Loucy (cell line): ENCODE results near the gene RAD51B.

ENCODE experiments used
- EZH2phosphoT487 ChIP-seq: fragments of 200-600 bp; IDR thresholded peaks from 2 replicates; pipeline ENCODE4 v1.6.1; 2018; ENCODE audit warnings: antibody characterized with exemption, mild to moderate bottlenecking, moderate library complexity, borderline replicate concordance
- TF ChIP-seq, protein P1 (sequence below): fragments of 200-600 bp; sonication (generic); conservative IDR thresholded peaks from 2 replicates; pipeline ENCODE4 v1.5.1; 2014; ENCODE audit warnings: mild to moderate bottlenecking, antibody characterized with exemption, low read length

DNA sequence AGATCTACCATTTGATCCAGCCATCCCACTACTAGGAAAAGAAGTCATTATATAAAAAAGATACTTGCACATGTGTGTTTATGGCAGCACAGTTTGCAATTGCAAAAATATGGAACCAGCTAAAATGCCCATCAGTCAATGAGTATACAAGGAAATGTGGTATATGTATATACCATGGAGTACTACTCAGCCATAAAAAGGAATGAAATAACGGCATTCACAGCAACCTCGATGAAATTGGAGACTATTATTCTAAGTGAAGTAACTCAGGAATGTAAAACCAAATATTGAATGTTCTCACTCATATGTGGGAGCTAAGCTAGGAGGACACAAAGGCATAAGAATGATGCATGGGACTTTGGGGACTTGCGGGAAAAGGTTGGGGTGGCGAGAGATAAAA lies 402.6 kb downstream of the RAD51B start:
- TF ChIP-seq, protein P1, sequence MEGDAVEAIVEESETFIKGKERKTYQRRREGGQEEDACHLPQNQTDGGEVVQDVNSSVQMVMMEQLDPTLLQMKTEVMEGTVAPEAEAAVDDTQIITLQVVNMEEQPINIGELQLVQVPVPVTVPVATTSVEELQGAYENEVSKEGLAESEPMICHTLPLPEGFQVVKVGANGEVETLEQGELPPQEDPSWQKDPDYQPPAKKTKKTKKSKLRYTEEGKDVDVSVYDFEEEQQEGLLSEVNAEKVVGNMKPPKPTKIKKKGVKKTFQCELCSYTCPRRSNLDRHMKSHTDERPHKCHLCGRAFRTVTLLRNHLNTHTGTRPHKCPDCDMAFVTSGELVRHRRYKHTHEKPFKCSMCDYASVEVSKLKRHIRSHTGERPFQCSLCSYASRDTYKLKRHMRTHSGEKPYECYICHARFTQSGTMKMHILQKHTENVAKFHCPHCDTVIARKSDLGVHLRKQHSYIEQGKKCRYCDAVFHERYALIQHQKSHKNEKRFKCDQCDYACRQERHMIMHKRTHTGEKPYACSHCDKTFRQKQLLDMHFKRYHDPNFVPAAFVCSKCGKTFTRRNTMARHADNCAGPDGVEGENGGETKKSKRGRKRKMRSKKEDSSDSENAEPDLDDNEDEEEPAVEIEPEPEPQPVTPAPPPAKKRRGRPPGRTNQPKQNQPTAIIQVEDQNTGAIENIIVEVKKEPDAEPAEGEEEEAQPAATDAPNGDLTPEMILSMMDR, result no peak
- TF ChIP-seq EZH2phosphoT487, result no peak
